GM18507 (cell line): ENCODE data around the gene PCSK2.
"Not testable (repeated sequence)": the region's sequence is repeated elsewhere in the genome, so short reads cannot be mapped to it uniquely, and the experiment has no call there.

Experiments
- DNase-seq: peaks from one replicate; pipeline ENCODE4 v3.0.0; 2011; ENCODE audit warnings: low read depth; ENCODE audit not compliant: insufficient read length; ENCODE audit errors: extremely low spot score
- FAIRE-seq: peaks from 2 replicates; lab custom pipeline; 2011; peaks lifted over from hg19 to GRCh38; lab: Jason Lieb, UNC

The PCSK2 gene, protein sequence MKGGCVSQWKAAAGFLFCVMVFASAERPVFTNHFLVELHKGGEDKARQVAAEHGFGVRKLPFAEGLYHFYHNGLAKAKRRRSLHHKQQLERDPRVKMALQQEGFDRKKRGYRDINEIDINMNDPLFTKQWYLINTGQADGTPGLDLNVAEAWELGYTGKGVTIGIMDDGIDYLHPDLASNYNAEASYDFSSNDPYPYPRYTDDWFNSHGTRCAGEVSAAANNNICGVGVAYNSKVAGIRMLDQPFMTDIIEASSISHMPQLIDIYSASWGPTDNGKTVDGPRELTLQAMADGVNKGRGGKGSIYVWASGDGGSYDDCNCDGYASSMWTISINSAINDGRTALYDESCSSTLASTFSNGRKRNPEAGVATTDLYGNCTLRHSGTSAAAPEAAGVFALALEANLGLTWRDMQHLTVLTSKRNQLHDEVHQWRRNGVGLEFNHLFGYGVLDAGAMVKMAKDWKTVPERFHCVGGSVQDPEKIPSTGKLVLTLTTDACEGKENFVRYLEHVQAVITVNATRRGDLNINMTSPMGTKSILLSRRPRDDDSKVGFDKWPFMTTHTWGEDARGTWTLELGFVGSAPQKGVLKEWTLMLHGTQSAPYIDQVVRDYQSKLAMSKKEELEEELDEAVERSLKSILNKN

DNA sequence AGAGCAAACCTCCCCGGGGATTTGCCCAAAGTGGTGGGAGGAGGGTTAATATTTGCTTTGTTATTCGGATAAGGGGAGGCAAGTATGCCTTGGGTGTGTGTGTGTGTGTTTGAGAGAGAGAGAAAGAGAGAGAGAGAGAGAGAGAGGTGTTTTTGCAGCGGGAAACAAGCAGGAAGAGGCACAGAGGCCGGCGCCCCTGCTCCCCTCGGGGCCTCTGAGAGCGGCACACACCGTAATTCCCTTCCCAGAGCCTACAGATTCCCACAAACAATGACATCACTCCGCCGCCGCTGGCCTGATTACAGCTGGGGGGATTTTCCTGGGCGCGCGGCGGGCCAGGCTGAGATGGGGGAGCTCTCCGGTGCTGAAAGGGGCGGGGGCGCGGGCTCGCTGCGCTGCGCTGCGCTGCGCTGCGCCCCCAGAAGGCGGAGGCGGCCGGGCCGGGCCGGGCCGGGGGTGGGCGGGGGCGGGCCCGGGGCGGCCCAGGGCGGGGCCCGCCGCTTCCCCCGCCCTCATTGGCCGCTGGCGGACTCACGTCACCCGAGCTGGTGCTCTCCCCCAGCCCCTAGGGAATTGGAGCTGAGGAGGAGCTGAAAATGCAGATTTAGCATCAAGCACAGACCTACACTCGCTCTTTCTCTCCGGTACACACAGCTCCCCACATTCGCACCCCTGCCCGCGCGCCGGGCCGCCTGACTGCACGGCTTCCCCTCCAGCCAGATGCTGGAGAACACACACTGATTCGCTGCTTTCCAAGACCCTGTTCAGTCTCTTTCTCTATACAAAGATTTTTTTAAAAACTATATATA, at the start of gene PCSK2:
Gene PCSK2, plus strand, starts transcription at position 631 of the 809 bp plus-strand sequence. CDS start 266 bp downstream, outside the sequence.
- FAIRE-seq, result no peak
- no peak for DNase-seq

GRCh38 chr20:17177341-17177740, 49.5 kb upstream of the PCSK2 start:
- no peak for FAIRE-seq

DNA sequence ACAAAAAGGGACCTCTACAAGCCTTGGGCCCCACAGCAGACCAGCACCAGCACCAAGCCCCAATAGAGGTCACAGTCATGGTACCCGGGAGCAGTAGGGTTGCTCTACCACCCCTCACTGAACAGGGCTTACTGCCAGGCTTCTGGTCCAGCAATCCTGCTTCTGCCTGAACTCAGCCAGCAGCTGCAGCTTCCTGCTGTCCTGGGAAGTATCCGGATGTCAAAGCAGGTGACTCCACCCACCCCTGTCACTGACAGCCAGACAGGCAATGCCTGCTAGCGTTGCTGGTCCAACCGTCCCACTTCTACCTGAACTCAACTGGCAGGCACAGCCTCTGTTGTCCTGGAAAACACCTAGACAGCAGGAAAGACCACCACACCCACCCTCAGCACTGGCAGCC, 47.0 kb upstream of the PCSK2 start:
- no peak for DNase-seq
- FAIRE-seq, result no peak

More at GRCh38 chr20:17177341-17177740, 49.5 kb upstream of the PCSK2 start:
- no peak for DNase-seq

DNA sequence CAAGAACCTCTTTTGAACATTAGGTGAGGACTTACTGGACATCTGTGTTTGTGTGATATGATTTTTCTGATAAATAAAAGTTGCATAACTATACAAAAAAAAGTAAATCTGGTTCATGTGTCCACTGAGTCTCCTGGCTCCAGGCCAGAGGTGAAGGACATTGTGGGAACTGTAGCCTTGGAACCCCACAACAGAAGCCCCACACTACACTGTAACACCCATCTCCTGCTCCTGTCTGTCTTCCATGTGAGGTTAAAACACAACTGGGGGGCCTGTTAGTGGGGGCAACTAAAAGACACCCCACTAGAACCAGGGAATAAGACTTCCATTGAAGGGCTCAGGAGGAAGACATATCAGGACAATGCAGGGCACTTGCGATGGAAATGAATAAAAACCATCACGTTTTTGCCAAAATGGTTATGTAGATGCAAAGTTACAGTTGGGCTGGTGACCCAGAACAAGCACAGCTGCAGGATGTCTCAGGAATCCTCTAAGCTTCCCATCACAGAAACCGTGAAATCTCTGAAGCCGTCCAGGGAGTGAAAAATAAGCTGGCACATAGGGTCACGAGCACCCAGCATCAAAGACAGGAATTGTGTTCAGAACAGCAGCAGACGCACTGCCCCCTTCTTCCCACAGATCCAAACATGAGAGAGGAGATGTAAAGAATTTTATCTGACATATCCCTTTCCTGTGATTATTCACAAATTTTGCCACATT, 36.7 kb upstream of the PCSK2 start:
- no peak for FAIRE-seq
- no peak for DNase-seq

GRCh38 chr20:17197041-17197440, 29.8 kb upstream of the PCSK2 start:
- DNase-seq, result no peak
- FAIRE-seq, result no peak

DNA sequence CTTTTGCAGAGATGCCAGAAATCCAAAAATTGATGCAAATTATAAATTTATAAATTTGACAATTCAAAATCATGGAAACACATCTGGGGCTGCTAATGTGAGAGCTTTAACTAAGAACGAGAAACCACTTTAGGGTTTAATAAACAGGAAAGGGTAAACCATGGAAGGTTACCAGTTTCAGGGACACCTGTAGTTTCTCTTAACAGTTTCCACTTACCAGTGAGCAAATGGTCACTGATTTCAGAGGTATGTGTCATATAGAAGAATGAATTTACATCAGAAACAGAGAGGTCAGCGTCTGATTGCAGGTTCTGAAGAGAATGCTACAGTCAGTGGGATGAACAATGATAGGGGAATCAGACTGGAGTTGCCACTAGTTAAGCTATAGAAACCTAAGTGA, 24.8 kb upstream of the PCSK2 start:
- DNase-seq (no peak), FAIRE-seq (no peak)

- DNase-seq, result no peak
- no peak for FAIRE-seq
Observed at GRCh38 chr20:17202673-17203072, 24.2 kb upstream of the PCSK2 start.

DNA sequence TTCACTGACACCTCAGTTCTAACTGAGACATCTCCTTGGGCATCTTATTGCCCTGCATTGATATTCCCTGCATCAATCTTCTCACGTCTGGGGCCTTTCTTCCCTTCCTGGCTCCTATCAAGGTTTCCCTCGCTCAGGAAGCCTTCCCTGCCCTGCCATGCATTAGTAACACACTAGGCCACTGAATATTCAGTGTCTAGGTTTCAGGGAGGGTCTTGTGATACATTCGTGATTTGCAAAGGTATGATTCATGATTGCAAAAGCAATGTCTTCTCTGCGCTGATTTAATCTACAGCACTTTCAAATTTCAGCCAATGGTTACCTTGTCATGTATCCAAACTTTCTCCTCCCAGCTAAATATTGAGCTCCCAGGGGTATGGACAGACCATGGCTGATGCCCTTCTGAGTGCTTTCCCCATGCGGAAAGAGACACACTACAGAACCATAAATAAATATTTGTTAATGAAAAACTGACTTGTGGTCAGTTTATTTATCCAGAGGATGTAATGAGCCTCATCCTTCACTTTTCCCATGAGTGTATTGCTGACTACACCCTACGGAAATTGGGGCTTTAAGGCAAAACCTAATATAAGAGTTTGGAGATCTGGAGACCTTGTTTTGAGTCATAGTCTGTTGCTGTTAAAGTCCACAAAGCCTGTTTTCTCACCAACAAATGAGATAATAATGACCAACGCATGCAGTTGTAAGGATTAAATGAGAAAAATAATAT, 21.6 kb upstream of the PCSK2 start:
- FAIRE-seq, result no peak
- no peak for DNase-seq

GRCh38 chr20:17210387-17210786, 16.5 kb upstream of the PCSK2 start:
- FAIRE-seq (no peak), DNase-seq (no peak)

DNA sequence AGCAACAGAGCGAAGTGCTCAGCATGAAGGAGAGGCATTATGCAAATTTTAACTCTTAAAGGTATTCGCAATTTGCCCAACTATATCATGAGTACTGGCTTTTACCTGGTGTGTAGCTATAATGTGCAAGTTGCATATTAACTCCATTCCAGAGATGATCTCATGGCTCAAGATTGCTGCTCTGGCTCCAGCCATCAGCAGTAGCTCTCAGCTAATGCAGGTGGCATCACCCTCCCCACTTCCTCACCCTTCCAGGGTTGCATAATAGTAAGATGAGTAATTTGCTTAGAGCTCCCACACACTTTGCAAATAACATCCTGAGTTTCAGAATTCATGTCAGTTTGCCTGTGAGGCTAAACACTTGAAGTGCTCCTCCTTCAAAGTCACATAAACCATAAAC, 15.9 kb upstream of the PCSK2 start:
- FAIRE-seq (no peak), DNase-seq (no peak)

GRCh38 chr20:17215167-17215566, 11.7 kb upstream of the PCSK2 start:
- no peak for DNase-seq

DNA sequence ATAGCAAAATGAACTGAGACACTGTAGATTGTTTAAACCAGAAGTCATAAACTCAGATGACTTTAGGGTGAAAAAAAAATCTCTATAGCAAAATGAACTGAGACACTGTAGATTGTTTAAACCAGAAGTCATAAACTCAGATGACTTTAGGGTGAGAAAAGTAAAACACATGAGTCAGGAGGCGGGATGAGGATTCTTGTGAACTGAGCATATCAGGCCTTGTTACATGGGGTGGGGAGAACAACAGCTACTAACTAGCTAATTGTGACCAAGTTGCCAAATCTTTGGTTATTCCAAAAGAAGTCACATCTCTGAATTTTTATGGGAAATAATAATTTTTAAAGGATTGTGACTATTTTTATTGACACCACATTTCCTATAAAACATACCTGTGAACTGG, 7.0 kb upstream of the PCSK2 start:
- not testable (repeated sequence) for DNase-seq, FAIRE-seq

More at GRCh38 chr20:17215167-17215566, 11.7 kb upstream of the PCSK2 start:
- FAIRE-seq, result no peak

DNA sequence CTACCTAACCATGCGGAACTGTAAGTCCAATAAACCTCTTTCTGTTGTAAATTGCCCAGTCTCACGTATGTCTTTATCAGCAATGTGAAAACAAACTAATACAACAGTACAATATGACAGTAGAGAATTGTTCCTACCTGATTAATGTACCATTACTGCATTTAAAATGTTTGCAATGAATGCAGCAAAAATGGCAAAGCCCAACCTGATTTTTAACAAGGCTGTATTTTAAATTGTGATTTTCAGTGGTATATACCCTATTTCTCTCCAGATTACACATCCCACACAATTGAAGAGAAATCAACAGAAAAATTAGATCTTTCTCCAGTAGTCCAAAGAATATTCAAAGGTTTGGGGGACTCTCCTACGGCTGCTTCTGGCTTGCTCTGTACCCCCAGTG, 3.3 kb upstream of the PCSK2 start:
- no peak for DNase-seq
- FAIRE-seq, result no peak

DNA sequence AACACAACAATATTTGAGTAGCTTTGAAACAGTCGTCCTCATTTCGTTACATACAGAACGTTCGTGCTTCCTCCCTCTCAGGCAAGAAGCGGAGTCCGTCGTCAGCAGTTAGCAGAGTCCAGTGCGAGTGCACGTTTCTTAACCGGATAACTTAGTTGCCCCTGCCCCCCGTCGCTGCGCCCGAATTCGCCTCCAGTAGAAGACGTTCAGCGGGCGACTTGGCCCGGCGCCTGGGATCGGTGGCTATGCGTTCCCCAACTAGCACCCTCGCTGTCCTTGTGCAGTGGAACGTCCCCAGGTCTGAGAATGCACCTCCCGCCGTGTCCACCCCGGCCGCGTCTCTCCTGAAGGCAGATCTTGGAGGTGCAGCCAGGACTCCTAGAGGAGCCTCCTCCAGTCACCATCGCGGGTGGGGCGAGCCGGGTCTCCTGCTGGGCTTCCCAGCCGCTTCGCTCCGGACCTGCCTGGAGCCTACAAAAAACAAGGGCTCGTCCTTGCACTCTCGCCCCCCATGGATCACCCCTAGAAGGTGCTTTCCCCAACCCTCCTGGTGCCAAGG, 910 bp upstream of the PCSK2 start:
- no peak for FAIRE-seq
- no peak for DNase-seq

GRCh38 chr20:17227219-17227575, 357 bp downstream of the PCSK2 start:
- FAIRE-seq, result no peak
- DNase-seq, result no peak

DNA sequence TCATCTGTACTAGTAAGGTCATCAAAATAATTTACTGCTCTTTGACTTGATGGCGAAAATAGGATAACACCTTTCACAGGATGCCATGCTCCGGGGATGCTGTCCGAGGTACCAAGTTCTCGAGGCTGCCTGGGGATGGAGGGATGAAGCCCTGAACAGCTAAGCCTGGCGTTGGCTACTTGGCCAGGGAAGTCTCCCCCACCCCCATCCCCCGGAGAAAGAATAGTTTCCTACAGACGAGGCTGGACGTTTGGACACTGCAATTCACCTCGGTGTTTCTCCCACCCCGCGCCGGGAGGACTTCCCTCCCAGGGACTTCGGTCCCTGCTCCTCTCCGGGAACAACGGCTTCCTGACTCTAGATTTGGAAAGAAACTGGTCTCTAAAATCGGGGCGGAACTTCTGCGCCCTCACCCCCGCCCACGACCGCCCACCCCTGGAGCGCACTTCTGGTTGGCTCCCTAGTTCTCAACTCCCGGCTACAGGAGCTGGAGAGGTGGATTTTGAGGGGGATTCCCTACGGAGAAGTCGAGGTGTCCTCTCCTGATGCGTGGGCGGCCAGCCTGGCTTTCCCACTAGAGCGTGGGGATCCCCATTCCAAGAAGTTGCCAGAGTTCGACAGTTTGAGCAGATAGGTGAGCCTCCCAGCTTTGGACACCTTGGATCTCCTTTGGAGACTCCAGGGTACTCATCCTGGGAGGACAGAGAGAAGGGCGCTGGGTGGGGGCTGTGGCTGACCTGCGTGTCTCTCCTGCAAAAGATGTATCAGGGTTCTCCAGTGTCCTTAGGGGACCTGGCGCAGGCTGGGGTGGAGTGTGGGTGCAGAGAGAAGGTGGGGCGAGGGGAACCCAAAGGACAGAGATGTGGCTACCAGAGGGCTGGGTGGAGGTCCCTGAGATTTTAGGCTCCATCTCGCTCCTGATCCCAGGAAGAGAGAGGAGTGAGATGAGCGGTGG, 1.1 kb downstream of the PCSK2 start:
- FAIRE-seq (no peak), DNase-seq (no peak)

DNA sequence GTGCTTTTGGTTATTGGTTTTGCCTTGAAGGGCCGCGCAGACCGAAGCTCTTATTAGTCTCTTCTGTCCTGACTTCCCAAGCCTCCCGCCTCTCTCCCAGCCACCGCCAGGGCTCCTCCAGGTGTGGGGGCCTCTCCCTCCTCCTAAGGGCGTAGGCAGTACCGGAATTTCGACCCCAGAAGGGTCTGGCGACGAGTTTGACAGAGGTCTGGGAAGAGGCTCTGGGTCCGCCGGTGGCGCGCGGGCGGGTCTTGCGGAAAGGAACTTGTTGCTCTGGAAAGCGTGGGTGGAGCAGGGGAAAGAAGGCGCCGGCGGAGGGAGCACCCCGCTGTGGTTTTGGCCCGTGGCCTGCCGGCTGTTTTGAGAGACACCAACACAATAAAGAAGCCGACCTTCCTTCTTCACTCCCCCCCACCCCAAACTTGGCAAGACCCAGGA, 1.8 kb downstream of the PCSK2 start:
- no peak for FAIRE-seq
- no peak for DNase-seq

- DNase-seq, result no peak
- FAIRE-seq, result no peak
Observed at GRCh38 chr20:17229256-17229655, 2.4 kb downstream of the PCSK2 start.
